HG03378 (cell line): ENCODE data around the gene FRMD4A.

Experiments
- ATAC-seq: cut with Tn5 transposase; IDR thresholded peaks from one replicate; pipeline ENCODE4 v1.9.1; 2021; ENCODE audit warnings: mild to moderate bottlenecking, moderate library complexity; ENCODE audit not compliant: unreplicated experiment

The FRMD4A gene

DNA sequence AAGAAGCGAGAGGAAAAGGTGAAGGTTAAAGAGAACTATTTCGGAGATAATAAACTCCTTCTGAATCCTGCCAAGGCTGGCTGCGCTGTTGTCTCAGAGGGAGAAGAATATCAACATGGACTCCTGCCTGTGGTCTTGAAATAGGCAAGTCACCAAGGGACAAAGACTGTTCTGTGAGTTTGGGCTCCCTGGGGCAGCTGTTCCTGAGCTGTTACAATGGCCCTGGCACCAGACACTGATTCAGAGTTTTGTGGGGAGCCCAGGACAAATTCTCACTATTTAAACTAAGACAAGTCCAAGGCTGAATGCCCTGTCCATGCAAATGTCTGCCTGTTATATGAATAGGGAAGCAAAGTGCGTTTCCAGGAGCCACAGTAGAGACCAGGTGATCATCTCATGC is 662.6 kb downstream of the FRMD4A start:
- ATAC-seq: no peak

GRCh38 chr10:13665516-13666262 is 665.0 kb downstream of the FRMD4A start:
- ATAC-seq: no peak

GRCh38 chr10:13661256-13661655 is 669.5 kb downstream of the FRMD4A start:
- no peak for ATAC-seq

- no peak for ATAC-seq
Measured at GRCh38 chr10:13660551-13660920, 670.2 kb downstream of the FRMD4A start.

DNA sequence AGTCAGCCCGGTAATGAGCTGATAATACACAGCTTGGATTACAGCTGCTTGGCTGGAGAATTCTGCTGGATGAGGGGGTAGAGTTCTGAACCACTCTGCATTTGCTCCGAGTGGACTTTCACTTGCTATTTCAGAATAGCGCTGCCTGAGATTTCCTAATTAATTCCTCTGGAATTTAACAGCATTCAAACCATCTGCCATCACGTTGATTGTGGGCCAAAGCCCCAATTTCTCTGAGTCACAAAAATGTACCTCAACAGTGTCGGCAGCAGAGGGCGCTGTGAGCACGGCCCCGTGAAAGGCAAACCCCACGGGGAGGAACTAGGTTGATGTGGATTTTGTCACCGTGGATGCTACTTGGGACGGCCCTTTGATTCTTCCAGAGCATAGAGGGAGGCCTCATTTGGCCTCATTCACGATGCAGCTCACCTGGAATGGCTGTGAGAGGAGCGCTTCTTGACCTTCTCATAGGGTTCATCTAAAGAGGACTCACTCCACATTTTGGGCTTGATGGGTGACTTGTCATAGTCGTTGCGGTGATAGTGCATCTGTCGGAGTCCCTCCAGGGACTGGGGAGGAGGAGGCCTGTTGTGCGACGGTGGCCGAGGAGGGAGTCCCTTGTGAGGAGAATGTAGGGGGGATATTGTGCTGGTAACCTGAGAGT is 670.7 kb downstream of the FRMD4A start:
- no peak for ATAC-seq

DNA sequence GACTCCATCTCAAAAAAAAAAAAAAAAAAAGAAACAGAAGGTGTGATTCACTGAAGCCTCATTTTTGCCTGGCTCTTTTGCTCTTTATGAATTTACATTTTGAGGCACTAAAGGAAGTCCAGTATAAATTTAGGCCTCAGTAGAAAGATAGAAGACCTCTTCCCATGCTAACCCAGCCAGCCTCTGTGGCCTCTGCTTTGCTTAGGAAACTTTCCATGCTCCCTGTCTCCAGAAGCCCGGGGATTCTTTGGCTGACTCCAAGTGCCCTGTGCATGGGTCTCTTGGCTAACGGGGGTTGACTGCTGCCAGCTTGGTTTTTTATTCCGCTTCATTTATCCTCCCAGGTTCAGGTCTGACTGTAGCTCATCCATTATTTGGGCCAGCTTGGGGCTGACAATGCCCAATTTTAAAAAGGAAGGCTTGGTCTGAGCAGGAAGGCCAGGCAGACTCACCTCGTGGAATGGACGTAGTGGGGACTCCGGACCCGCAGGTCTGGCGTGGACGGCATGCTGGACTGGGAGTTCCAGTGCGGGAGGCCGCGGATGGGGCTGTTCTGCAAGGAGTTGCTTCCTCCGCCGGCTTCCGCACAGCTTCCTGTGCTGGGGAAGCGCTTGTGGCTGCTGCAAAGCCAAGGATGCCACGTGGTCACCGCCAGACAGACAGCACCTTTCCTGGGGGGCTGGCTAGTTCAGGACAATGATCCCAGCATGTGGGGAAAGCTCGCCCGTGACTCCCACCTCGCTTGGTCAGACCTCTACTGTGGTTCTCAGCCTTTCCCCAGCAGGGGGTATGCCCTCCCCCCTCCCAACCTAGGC is 671.6 kb downstream of the FRMD4A start:
- ATAC-seq: no peak

GRCh38 chr10:13658264-13658663 is 672.5 kb downstream of the FRMD4A start:
- ATAC-seq: no peak

DNA sequence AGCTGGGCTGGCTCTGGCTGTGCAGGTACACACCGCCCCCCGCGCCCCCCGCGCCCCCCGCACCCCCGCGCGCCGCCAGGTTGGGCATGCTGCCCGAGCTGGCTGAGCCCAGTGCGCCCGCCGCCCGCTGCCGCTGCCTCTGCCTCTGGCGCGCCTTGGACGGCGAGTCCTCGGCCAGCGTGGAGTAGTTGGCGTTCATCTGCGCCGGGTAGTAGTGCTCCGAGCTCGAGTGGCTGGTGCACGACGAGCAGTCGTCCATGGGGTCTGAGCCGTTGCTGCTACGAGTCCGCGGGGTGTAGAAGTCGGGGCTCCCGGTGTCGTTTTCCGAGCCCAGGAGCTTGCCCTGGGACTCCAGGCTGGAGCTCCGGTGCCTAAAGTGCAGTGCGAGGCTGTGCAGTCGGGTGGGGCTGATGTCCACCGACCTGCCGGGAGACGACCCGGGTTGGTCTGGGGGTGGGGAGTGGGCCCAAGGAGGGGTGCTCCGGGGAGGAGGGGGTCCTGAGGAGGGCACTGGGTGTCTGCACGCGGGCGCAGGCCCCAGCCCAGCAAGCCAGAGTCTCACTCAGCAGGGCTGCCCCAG is 673.5 kb downstream of the FRMD4A start:
- no peak for ATAC-seq

- ATAC-seq: no peak
Measured at GRCh38 chr10:13656337-13657100, 674.2 kb downstream of the FRMD4A start.

DNA sequence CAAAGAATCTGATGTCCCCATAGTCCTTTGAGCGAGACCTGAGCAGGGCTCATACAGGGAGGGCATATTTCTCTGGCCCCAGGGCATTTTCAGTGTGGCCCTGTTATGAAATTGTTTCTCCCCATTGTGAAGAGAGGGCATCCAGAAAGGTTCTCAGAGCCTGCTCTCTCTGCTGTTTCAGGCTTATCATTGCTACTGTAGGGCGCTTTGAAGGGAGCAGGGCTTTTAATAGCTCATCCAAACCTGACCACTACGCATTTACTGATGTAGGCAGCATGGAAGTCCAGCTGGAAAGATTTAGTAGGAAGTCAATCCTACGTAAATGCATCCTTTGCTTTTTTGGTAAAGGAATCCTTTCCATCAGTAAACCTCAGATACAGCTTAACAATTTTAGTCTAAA is 675.9 kb downstream of the FRMD4A start:
- ATAC-seq: no peak

- ATAC-seq: no peak
Measured at GRCh38 chr10:13654118-13654830, 676.5 kb downstream of the FRMD4A start.

DNA sequence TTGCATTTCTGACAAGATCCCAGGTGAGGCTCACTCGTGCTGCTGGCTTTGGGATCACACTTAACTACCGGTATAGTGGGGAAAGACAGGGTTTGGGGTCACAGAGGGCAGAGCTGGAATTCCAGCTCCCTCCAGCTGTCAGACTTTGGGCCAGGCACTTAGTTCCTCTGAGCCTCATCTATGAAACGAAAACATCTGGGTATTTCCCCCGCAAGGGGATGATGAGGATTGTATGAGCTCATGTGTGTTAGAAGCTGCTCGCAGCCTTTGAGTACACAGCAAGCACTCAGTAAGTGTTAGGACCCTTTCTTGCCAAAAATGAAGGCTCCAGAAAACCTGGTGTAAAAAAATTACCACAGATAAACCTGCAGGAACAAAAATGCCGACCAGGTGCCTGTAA is 677.9 kb downstream of the FRMD4A start:
- ATAC-seq: no peak

DNA sequence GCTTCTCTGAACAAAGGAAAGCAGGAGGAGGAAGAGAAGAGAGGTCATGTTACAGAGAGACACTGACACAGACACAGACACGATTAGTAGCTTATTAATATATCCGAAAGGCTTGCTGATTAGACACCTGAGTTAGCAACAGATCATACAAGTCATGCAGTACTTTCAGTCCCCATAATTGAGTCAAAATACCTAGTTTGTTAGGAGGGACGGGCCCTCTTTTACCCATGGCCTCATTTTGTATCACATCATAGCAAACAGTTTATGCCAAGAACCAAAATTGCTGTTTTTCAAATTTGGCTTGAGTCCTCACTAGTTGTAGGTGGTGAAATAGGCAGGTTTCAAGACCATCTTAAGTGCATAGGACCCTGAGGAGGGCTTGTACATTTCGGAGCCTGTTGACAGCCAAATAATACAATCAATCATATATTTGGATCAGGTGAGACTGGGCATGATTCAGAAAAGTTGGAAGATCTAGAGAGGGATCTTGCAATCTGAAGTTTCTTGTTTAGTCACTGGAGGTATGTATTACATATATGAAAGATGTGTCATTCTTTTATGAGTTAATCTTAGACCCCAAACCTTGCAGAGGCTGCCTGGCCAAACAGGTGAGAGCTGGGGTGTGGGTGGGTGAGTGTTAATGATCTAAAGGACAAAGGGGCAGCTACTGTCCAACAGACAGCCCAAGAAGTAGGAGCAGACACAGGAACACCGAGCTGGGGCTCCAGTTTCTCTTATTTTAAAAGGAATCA is 678.6 kb downstream of the FRMD4A start:
- ATAC-seq: no peak

DNA sequence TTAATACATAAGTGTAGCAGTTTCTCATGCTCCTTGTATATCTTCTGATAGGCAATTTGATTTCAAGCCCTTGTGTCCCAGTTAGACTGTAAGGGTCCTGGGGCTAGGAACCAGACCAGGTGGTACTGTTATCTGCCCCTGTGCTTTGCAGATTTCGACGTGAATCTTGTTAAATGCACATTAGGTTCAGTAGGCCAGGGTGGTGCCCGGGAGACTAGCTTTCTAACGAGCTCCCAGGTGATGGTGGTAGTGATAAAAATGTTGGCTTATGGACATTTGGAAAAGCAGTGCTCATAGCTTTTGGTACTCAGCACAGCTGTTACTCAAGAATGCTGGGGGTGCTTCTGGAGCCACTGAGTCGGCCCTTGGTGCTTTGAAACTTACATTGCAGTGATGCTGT is 679.8 kb downstream of the FRMD4A start:
- ATAC-seq: no peak

- no peak for ATAC-seq
Measured at GRCh38 chr10:13649844-13650520, 680.7 kb downstream of the FRMD4A start.

DNA sequence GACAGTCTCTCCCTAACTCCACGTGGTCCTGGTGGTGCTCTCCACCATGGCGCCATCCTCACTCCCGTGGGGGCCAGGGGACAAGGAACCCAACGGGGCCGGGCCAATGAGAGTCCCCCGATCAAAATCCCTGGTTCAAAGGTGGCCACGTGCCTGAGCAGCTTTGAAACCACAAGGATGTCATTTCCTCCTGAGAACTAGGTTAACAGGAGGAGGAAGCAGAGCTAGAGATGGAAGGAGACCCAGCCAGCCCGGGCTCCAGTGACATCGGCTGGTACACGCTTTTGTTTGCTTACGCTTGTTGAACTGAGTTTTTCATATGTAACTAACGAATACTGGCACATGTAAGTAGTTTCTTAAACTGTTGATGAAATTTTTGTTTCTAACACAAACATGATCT is 682.3 kb downstream of the FRMD4A start:
- no peak for ATAC-seq

DNA sequence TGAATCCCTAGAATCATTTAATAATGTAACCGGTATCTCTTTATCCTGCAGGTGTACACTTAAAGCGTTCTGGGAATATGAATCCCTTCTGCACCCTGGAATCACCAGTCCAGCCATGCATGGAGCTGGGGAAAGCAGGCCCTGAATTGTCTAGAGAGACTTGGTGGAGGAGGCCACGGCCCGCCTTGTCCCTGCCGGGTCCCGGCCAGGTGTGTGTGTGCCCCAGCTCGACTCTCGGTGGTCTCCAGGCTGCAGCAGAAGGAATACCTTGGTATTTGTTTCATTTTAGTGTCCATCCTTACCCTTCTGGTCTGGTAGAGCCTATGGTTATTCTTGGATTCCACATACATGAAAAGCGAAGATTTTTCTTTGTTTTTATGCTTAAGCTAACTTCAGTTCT is 685.9 kb downstream of the FRMD4A start:
- ATAC-seq: no peak

- ATAC-seq: no peak
Measured at GRCh38 chr10:13643016-13643415, 687.7 kb downstream of the FRMD4A start.

GRCh38 chr10:13642293-13642692 is 688.4 kb downstream of the FRMD4A start:
- ATAC-seq: no peak
